Rectal smooth muscle tissue (tissue), 1 donor: ENCODE data around the gene PLPPR1.
"Not testable (repeated sequence)": the region's sequence is repeated elsewhere in the genome, so short reads cannot be mapped to it uniquely, and the experiment has no call there.

Experiments used
- H3K27ac ChIP-seq: one replicate; pipeline ENCODE4 v1.7.0; 2013; ENCODE audit warnings: low read depth, low read length, inconsistent platforms
- H3K27me3 ChIP-seq: one replicate; pipeline ENCODE4 v1.7.0; 2013; ENCODE audit warnings: low read length; ENCODE audit not compliant: control insufficient read depth, insufficient read depth
- H3K36me3 ChIP-seq: one replicate; pipeline ENCODE4 v1.7.0; 2013; ENCODE audit warnings: low read length; ENCODE audit not compliant: control insufficient read depth, insufficient read depth
- H3K4me1 ChIP-seq: one replicate; pipeline ENCODE4 v1.7.0; 2013; ENCODE audit warnings: low read length; ENCODE audit not compliant: control insufficient read depth, insufficient read depth
- H3K4me3 ChIP-seq: one replicate; pipeline ENCODE4 v1.7.0; 2013; ENCODE audit warnings: low read length
- H3K9ac ChIP-seq: one replicate; pipeline ENCODE4 v1.7.0; 2013; ENCODE audit warnings: low read length

PLPPR1 gene

GRCh38 chr9:101275769-101276250 lies 247.3 kb downstream of the PLPPR1 start:
- no peak overlapping the region for H3K9ac ChIP-seq
- no peaks in the 10 kb centered on the region for H3K4me1 ChIP-seq
- H3K27me3 ChIP-seq: no peaks in the 10 kb centered on the region
- no peak overlapping the region for H3K27ac ChIP-seq
- H3K36me3 ChIP-seq: no peaks in the 10 kb centered on the region
- no peak overlapping the region for H3K4me3 ChIP-seq

GRCh38 chr9:101291043-101291442 lies 262.5 kb downstream of the PLPPR1 start:
- H3K4me3 ChIP-seq, H3K36me3 ChIP-seq, H3K27ac ChIP-seq, H3K9ac ChIP-seq, H3K4me1 ChIP-seq, H3K27me3 ChIP-seq: not testable (repeated sequence)

GRCh38 chr9:101299901-101300300 lies 271.4 kb downstream of the PLPPR1 start:
- Histone ChIP-seq H3K27ac (no peak overlapping the region), H3K4me3 (no peak overlapping the region), H3K9ac (no peak overlapping the region), H3K27me3 (no peaks in the 10 kb centered on the region), H3K36me3 (no peaks in the 10 kb centered on the region), H3K4me1 (no peaks in the 10 kb centered on the region)

- H3K27me3 ChIP-seq: no peaks in the 10 kb centered on the region
- no peak overlapping the region for H3K27ac ChIP-seq
- no peak overlapping the region for H3K4me3 ChIP-seq
- H3K36me3 ChIP-seq: no peaks in the 10 kb centered on the region
- H3K4me1 ChIP-seq: no peaks in the 10 kb centered on the region
- H3K9ac ChIP-seq: no peak overlapping the region
Measured at GRCh38 chr9:101307051-101307450, 278.5 kb downstream of the PLPPR1 start.

- Histone ChIP-seq H3K27ac (no peak overlapping the region), H3K4me1 (no peaks in the 10 kb centered on the region), H3K27me3 (no peaks in the 10 kb centered on the region), H3K9ac (no peak overlapping the region), H3K36me3 (no peaks in the 10 kb centered on the region), H3K4me3 (no peak overlapping the region)
Measured at GRCh38 chr9:101307524-101308213, 279.1 kb downstream of the PLPPR1 start.

- no peak overlapping the region for H3K27ac ChIP-seq
- no peak overlapping the region for H3K4me3 ChIP-seq
- no peaks in the 10 kb centered on the region for H3K4me1 ChIP-seq
- no peak overlapping the region for H3K9ac ChIP-seq
- H3K36me3 ChIP-seq: no peaks in the 10 kb centered on the region
- H3K27me3 ChIP-seq: no peaks in the 10 kb centered on the region
Measured at GRCh38 chr9:101309139-101309538, 280.6 kb downstream of the PLPPR1 start.

GRCh38 chr9:101311191-101311590 lies 282.7 kb downstream of the PLPPR1 start:
- Histone ChIP-seq H3K4me1 (no peaks in the 10 kb centered on the region), H3K36me3 (no peaks in the 10 kb centered on the region), H3K27me3 (no peaks in the 10 kb centered on the region), H3K9ac (no peak overlapping the region), H3K27ac (no peak overlapping the region), H3K4me3 (no peak overlapping the region)

- Histone ChIP-seq H3K4me3 (no peak overlapping the region), H3K27me3 (no peaks in the 10 kb centered on the region), H3K27ac (no peak overlapping the region), H3K9ac (no peak overlapping the region), H3K36me3 (no peaks in the 10 kb centered on the region), H3K4me1 (no peaks in the 10 kb centered on the region)
Measured at GRCh38 chr9:101311758-101312420, 283.4 kb downstream of the PLPPR1 start.

GRCh38 chr9:101312661-101313060 lies 284.1 kb downstream of the PLPPR1 start:
- Histone ChIP-seq H3K27ac (no peak overlapping the region), H3K27me3 (no peaks in the 10 kb centered on the region), H3K36me3 (no peaks in the 10 kb centered on the region), H3K9ac (no peak overlapping the region), H3K4me1 (no peaks in the 10 kb centered on the region), H3K4me3 (no peak overlapping the region)

GRCh38 chr9:101315112-101315450 lies 286.6 kb downstream of the PLPPR1 start:
- Histone ChIP-seq H3K36me3 (no peaks in the 10 kb centered on the region), H3K27me3 (no peaks in the 10 kb centered on the region), H3K27ac (no peak overlapping the region), H3K4me1 (no peaks in the 10 kb centered on the region), H3K4me3 (no peak overlapping the region), H3K9ac (no peak overlapping the region)

- no peaks in the 10 kb centered on the region for H3K36me3 ChIP-seq
- H3K9ac ChIP-seq: no peak overlapping the region
- no peak overlapping the region for H3K4me3 ChIP-seq
- H3K4me1 ChIP-seq: no peaks in the 10 kb centered on the region
- H3K27me3 ChIP-seq: no peaks in the 10 kb centered on the region
- H3K27ac ChIP-seq: no peak overlapping the region
Measured at GRCh38 chr9:101317735-101318134, 289.2 kb downstream of the PLPPR1 start.

- H3K27me3 ChIP-seq: no peaks in the 10 kb centered on the region
- no peaks in the 10 kb centered on the region for H3K36me3 ChIP-seq
- no peak overlapping the region for H3K9ac ChIP-seq
- no peaks in the 10 kb centered on the region for H3K4me1 ChIP-seq
- no peak overlapping the region for H3K4me3 ChIP-seq
- no peak overlapping the region for H3K27ac ChIP-seq
Measured at GRCh38 chr9:101323129-101323528, 294.6 kb downstream of the PLPPR1 start.

GRCh38 chr9:101324245-101324804 lies 295.8 kb downstream of the PLPPR1 start:
- Histone ChIP-seq H3K27me3 (no peaks in the 10 kb centered on the region), H3K27ac (no peak overlapping the region), H3K4me3 (no peak overlapping the region), H3K4me1 (no peaks in the 10 kb centered on the region), H3K9ac (no peak overlapping the region), H3K36me3 (no peaks in the 10 kb centered on the region)
